ENCODE measurements around the gene SYT6.

- TF ChIP-seq CTCF (conservative IDR thresholded peaks at IDR 0.05; ENCODE audit: low read depth, low read length) = no peak
- TF ChIP-seq EZH2 (IDR thresholded peaks at IDR 0.05; ENCODE audit: borderline replicate concordance, low read depth, low read length, poor library complexity, severe bottlenecking) = no peak
These were observed 22.7 kb downstream of the SYT6 start for GRCh38 chr1:114130846-114131525.
